GM18909 (cell line): Measurements from ENCODE around the gene HIRA.
"Not testable (repeated sequence)": the region's sequence is repeated elsewhere in the genome, so short reads cannot be mapped to it uniquely, and the experiment has no call there.

ENCODE experiments used
- ATAC-seq: cut with Tn5 transposase; IDR thresholded peaks from one replicate; pipeline ENCODE4 v1.9.1; 2021; ENCODE audit warnings: mild to moderate bottlenecking; ENCODE audit not compliant: unreplicated experiment, poor library complexity

HIRA gene

GRCh38 chr22:19394274-19395050 is 37.1 kb downstream of the HIRA start:
- ATAC-seq: no peak

DNA sequence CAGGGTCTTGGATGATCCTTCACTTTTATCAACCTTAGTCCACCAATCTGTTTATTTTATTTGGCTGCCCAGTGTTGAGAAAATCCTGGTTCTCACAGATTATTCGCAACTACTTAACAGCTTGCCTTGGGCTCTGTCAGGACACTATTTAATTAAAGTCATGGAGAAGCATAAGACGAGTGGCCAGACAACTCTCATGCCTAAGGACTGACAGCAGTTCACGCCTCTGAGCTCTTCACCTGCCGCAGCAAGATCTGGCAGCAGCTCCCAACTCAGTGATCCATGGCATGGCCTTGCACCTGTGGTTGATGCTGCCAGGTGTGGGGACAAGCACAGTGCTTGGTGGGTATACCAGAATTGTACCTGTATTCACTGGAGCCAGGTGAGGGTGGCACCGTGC is 37.8 kb downstream of the HIRA start:
- ATAC-seq: no peak

DNA sequence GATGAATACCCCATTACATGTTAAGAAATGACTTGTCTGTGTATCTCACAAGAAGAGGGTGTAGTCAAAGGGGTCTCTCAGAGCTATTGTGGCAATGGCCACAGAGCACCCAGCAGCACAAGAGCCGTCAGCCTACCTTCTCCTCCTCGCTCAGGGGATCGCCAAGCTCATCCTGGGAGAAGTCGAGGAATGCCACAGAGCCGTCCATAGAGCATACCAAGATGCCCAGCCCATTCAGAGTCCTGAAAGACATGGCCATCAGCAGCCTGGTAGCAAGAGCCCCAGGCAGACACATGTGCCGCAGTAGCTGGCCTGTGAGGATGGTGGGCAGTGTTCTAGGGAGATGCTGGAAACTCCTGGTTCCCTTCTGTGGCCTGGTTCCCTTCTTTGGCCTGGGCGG is 44.0 kb downstream of the HIRA start:
- ATAC-seq: no peak

DNA sequence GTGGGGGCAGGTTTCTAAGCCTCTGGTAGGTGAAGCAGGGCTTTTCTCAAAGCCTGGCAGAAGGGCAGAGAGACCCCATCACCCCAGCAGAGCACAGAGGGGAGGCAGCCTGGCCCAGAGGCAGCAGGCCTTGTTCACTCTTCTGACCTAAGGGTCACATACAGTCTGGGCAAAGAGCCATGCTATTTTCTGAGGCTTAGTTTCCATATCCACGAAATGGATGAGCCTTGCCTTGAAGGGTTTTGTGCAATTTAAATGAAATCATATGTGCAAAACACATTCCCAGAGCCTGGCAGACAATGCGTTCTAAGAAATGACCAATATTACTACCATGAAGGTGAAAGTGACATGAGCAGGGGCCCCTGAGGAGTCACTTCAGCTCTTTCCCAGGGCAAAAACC is 44.5 kb downstream of the HIRA start:
- no peak for ATAC-seq

DNA sequence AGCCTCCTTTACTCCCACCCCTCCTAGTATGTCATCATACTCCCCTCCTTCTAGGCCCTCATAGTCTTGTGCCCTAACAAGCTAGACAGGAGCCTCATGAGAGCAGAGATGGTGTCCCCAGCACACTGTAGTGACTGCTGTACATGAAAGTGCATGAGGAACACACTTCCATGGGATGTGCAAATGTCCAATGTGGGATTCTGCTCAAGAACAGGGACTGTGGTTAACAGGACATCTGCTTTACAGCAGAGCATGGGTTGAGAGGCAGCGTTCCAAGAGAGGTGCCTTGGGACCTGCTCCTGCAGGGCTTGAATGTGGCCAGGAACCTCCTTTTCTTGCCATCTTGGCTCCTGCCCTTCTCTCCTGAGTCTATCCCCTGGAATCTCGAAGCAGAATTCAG is 45.3 kb downstream of the HIRA start:
- ATAC-seq: no peak

- no peak for ATAC-seq
Measured at GRCh38 chr22:19385221-19385906, 46.2 kb downstream of the HIRA start.

GRCh38 chr22:19383292-19383691 is 48.2 kb downstream of the HIRA start:
- ATAC-seq: no peak

- ATAC-seq: no peak
Measured at GRCh38 chr22:19382240-19382639, 49.3 kb downstream of the HIRA start.

- no peak for ATAC-seq
Measured at GRCh38 chr22:19378344-19378674, 53.2 kb downstream of the HIRA start.

DNA sequence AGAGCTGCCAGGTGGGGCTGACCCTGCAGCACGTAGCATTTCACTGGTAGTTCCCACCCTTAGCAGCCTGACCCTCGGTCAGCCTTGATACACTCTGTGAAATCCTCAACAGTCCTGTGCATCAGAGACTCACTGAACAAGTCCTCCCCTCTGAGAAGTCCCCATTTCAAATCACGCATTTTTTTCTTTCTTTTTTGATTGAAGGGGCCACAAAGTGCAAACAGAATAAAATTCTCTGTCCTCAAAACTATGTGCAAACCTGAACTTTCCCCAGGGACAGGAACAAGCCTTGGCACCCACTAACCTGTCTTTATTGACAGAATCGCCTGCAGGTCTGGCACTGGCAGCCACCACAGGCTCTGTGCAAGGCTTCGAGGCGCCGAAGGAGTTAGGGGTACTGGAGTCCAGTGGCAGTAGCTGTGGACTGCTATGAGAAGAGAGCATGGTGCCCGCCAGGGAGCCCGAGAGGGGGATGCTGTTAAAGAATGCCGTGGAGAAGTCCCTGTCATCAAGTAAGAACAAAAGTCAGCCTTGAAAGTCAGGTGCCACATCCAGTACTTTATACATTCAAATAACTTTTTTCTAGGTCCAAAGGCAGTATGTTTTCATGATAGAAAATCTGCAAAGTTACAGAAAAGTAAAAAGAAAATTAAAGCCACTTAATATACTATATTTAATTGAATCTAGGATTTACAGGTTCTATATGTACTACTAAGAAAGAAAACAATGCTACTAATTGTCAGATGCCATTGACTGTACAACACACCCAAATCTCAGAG is 53.8 kb downstream of the HIRA start:
- no peak for ATAC-seq

DNA sequence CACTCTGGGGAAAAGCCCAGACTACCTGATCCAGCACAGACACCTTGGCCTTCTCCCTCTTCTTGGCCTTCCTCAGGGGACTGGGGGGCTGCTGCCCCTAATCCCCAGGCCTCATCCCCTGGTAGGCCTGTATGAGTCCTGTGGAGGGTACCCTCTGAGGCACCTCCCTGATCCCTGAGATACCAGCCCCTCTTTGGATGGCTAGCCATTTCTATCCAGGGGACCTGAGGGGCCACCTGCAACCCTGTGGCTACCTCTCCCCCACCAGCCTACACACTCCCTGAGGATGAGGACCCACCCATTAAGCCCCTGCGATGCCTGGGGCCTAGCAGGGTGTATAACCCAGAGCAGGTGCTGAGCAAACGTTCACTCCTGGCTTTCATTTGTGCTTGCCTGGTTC is 54.6 kb downstream of the HIRA start:
- ATAC-seq: no peak

DNA sequence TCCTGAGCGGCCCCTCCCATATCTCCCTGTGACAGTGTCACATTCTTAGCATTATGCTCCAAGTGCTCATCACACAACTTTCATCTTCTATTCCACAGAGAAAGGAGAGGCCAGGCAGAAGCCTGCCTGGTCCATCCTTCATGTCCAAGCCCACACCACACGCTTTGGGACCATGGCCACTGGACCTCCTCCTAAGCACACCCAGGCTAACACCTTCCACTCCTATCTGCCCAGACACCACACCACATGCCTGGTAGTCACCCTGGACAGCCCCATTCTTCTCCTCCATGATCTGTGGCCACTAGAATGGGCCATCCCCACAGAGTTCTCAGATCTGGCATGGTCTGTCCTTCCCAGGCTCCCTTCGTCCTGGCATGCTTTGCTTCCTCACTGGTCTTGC is 55.3 kb downstream of the HIRA start:
- ATAC-seq: no peak

DNA sequence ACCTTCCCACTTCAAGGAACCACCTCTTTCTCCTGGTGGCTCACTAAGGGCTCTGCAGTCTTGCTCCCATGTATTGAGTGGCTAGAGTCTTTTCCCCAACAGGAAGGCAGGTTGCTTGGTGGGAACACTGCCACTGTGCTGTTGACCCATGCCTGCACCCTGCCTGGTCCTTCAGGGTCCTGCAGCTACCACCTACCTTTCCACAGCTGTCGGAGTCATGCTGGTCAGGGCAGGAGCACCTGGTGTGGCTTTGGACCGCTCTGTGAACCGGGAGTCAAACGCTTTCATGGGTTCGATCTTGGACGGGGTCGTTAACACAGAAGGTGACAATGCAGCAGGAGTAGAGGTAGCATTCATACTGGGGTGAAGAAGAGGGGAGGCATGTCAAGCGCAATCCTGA is 56.1 kb downstream of the HIRA start:
- ATAC-seq: no peak

DNA sequence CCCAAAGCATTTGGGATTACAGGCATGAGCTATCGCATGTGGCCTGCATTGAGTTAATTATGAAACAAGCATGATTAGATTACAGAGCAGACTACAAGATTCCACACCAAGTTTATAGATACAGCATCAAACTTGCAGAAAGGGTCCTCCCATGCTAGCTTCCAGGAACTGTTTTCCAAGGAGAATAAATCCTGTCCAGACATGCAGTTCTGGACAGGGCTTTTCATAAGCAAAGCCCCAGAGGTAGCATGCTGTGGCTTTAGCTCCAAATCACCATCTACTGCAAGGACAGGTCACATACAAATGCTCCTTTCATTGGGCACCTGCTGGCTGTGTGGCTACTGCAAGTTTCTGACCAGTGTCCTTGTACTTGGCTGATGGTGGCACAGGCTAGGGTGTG is 57.1 kb downstream of the HIRA start:
- ATAC-seq: no peak

GRCh38 chr22:19373450-19373849 is 58.1 kb downstream of the HIRA start:
- no peak for ATAC-seq

- no peak for ATAC-seq
Measured at GRCh38 chr22:19371893-19372292, 59.6 kb downstream of the HIRA start.

DNA sequence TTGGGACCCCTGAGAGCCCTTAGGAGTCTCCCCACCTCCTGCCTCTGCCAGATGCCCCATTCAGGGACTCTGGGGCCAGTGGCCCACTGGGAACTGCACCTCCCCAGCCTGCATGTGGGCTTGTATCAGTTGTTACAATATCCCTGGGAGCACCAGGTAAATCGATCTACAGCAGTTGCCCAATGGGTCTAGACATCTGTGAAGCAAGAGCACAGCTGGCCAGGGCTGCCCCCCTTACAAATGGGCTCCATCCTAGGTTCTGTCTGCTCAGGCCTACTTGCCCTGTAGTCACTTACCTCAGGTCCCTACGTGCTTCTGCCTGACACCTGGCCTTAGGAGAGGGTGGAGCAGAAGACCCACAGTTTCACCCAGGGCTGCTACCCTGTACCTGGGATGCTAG is 62.7 kb downstream of the HIRA start:
- no peak for ATAC-seq

DNA sequence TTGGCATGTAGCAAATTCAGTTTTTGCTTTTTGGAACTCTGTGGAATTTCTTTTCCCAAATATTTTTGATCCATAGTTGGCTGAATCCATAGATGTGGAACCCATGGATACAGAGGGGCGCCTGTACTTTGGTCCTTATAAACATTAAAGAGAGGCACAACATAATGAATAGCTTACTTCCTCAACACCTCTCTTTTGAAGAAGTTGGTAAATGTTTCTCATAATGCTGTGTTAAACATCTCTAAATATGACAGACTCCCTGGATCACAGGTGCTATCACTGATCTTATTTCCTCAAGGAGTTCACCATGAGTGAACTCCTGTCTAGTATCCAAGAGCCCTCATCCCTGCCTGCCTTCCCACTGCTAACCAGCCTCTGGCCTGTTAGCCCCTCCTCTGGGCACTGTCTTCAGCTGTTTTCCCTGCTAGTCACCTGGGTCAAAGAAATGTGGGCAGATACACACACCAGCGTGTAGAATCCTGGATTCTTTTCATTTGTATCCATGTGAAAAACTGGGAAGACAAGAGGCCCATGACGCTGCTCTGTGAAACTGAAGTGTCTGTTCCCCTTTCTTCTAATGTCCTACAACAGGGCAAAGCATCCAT is 63.7 kb downstream of the HIRA start:
- no peak for ATAC-seq

DNA sequence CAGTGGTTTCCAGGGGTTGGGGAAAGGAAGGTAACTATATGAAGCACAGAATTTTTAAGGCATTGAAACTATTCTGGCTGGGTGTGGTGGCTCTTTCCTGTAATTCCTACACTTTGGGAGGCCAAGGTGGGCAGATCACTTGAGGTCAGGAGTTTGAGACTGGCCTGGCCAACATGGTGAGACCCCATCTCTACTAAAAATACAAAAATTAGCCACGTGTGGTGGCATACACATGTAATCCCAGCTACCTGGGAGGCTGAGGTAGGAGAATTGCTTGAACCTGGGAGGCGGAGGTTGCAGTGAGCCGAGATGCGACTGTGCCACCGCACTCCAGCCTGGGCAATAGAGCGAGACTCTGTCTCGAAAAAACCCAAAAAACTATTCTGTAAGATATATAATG is 68.0 kb downstream of the HIRA start:
- not testable (repeated sequence) for ATAC-seq

DNA sequence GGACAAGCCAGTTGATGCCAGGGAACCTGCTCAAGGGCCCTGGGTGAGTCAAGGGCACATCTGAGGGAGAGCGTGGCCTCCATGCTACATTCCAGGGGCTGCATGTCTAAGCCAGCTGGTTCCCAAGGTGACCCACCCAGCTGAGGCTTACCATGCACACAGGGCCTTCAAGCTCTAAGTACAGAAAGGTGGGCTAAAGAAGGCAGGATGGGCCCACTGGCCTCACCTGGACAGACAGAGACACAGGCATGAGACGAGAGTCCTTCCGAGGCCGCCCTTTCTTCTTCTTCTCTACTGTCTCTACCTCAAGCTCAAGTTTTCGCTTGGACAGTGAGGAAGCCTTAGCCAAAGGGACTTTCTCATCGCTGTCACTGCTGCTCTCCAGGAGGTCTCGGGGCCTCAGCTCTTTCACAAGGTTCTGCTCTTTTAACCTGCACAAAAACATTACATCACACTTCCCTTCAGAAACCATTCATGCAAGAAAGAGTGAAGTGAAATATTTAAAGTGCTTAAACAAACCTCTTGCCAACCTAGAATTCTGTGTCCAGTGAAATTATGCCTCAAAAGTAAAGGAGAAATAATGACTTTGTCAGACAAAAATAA is 69.9 kb downstream of the HIRA start:
- peak; percentile 62 for ATAC-seq

DNA sequence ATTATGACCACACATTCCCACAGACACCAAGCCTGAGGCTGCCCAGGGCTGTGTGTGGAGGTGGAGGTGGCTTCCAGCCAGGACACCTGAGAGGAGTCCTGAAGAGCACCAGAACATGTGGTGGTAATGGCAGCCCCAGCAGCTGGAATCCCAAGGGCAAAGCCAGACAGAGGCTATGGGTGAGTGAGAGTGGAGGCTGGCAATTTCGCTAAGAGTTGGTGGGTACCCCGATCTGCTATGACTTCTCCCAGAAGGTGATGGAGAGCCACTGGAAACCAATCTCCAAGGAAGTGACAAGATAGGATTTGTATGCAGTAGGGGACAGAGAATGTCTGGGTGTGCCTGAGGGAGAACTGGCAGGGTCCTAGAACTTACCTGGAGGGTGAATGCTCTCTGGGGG is 70.7 kb downstream of the HIRA start:
- ATAC-seq: no peak
